Left lung (tissue), 10 donors: ENCODE measurements around the gene U2AF1L4. TPM values are rescaled to one million over a fixed set of nuclear protein-coding genes. Genes with fewer than 3 reads are reported as not detected.

Experiments used
- ATAC-seq: fragments of 200-7000 bp; cut with Tn5 transposase; one replicate; pipeline ENCODE4 v1.9.1; 2020; ENCODE audit warnings: moderate library complexity
- DNase-seq, 4 donors: peaks; one replicate each; pipeline ENCODE4 v3.0.0-alpha.2; 2013 to 2020
- H3K27ac ChIP-seq, 2 donors: fragments of 200-600 bp; sonication (generic) in 1 of 2; one replicate each; pipeline versions ENCODE4 v1.5.0 to v1.8.0; 2020 to 2021
- H3K27me3 ChIP-seq, 2 donors: fragments of 200-600 bp; sonication (generic) in 1 of 2; one replicate each; pipeline versions ENCODE4 v1.5.0 to v1.8.0; 2020 to 2021
- H3K36me3 ChIP-seq, 2 donors: fragments of 200-600 bp; sonication (generic) in 1 of 2; one replicate each; pipeline versions ENCODE4 v1.5.0 to v1.8.0; 2020 to 2021
- H3K4me1 ChIP-seq, 2 donors: fragments of 200-600 bp; one replicate each; pipeline ENCODE4 v1.8.0; 2021
- H3K4me3 ChIP-seq, 2 donors: fragments of 200-600 bp; sonication (generic) in 1 of 2; one replicate each; pipeline versions ENCODE4 v1.5.0 to v1.8.0; 2020 to 2021; ENCODE audit warnings: mild to moderate bottlenecking in 1 of 2
- H3K9me3 ChIP-seq, 2 donors: fragments of 200-600 bp; sonication (generic) in 1 of 2; one replicate each; pipeline versions ENCODE4 v1.5.0 to v1.8.0; 2020 to 2021
- intact Hi-C, 2 donors: fragments of 100-400 bp; cut with DNase I; formaldehyde crosslinking; loops; one replicate each; pipeline versions ENCODE4 v1.11.2 to v1.14.2; 2022
- polyA plus RNA-seq, 6 donors: library from polyadenylated mRNA; unstranded; fragments of 120-200 nt; gene quantifications; one replicate each; pipeline ENCODE4 v1.2.1, GENCODE V29; 2013; ENCODE audit not compliant: insufficient read length in 6 of 6
- total RNA-seq, 2 donors: library from RNA; stranded (reverse); fragmentation: NEBNext Ultra II Directional; extraction: Animal tissue kit (Norgen Biotek cat#: 25700); gene quantifications; one replicate each; pipeline ENCODE4 v1.2.1, GENCODE V29; 2021
- TF ChIP-seq, protein P1 (sequence below), 2 donors: fragments of 200-600 bp; sonication (generic) in 1 of 2; IDR thresholded peaks; one replicate each; pipeline versions ENCODE4 v1.5.0 to v1.8.0; 2021; ENCODE audit warnings: antibody characterized with exemption in 2 of 2
- donor health status: DM: no; HTN: yes; CAD: no.
- donor health status: DM: no; HTN: no; CAD: no.

The U2AF1L4 gene
- total and polyA plus RNA-seq, 8 donors = 15.2 to 20.5 (median 16.5) TPM

DNA sequence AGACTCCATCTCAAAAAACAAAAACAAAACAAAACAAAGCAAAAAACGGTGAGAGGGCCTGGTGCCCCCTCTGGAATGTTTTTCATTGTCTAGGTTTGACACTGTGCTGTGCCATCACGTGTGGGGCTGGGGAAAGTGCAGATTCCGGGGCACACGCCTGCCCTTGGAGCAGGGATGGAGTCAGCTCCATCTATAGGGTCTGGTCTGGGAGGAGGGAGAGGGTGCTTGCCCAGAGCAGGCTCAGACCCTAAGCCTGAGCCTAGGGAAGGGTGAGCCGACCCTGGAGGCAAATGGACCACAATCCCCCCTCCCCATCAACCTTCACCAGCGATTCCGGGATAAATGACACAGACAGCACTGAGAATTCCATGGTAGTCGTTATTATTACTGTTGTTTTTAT, 51.8 kb downstream of the U2AF1L4 start:
- Histone ChIP-seq H3K36me3 (no peaks in the 10 kb centered on the region), H3K4me1 (no peaks in the 10 kb centered on the region), H3K9me3 (no peaks in the 10 kb centered on the region), H3K27ac (no peak overlapping the region), H3K4me3 (no peak overlapping the region), H3K27me3 (peaks cover 0 to 7% of the 10 kb centered on the region in 2 donors)
- intact Hi-C loops = no loop called here
- ATAC-seq (no peak), DNase-seq (no peak)
- TF ChIP-seq, protein P1, sequence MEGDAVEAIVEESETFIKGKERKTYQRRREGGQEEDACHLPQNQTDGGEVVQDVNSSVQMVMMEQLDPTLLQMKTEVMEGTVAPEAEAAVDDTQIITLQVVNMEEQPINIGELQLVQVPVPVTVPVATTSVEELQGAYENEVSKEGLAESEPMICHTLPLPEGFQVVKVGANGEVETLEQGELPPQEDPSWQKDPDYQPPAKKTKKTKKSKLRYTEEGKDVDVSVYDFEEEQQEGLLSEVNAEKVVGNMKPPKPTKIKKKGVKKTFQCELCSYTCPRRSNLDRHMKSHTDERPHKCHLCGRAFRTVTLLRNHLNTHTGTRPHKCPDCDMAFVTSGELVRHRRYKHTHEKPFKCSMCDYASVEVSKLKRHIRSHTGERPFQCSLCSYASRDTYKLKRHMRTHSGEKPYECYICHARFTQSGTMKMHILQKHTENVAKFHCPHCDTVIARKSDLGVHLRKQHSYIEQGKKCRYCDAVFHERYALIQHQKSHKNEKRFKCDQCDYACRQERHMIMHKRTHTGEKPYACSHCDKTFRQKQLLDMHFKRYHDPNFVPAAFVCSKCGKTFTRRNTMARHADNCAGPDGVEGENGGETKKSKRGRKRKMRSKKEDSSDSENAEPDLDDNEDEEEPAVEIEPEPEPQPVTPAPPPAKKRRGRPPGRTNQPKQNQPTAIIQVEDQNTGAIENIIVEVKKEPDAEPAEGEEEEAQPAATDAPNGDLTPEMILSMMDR (IDR thresholded peaks at IDR 0.05) = no peak

Other genes starting within 250 kb of the U2AF1L4 start
- gene DMKN, start 231.8 kb downstream of the U2AF1L4 start, total RNA-seq = 100 to 1,000 TPM; 104 to 136 TPM
- gene DMKN, start 231.8 kb downstream of the U2AF1L4 start, polyA plus RNA-seq = 100 to 1,000 TPM in 5 of 6 donors, 10 to 100 TPM in 1; 92.5 to 140 (median 111) TPM
- gene SBSN, start 217.1 kb downstream of the U2AF1L4 start, total RNA-seq = under 1 TPM in 1 of 2 donors, not detected in 1; 0.20 TPM
- under 1 TPM in 2 of 6 donors, not detected in 4; 0.09 to 0.11 TPM for gene SBSN, start 217.1 kb downstream of the U2AF1L4 start, polyA plus RNA-seq
- gene GAPDHS, start 212.0 kb downstream of the U2AF1L4 start, total RNA-seq = not detected
- gene GAPDHS, start 212.0 kb downstream of the U2AF1L4 start, polyA plus RNA-seq = not detected
- gene TMEM147, start 199.8 kb downstream of the U2AF1L4 start, total RNA-seq = 100 to 1,000 TPM in 1 of 2 donors, 10 to 100 TPM in 1; 98.3 to 112 TPM
- 10 to 100 TPM; 52.7 to 62.3 (median 55.2) TPM for gene TMEM147, start 199.8 kb downstream of the U2AF1L4 start, polyA plus RNA-seq
- gene ATP4A, start 181.8 kb downstream of the U2AF1L4 start, total RNA-seq = not detected
- not detected for gene ATP4A, start 181.8 kb downstream of the U2AF1L4 start, polyA plus RNA-seq
- gene PMIS2, start 159.2 kb downstream of the U2AF1L4 start, total RNA-seq = not detected
- gene PMIS2, start 159.2 kb downstream of the U2AF1L4 start, polyA plus RNA-seq = not detected
- gene HAUS5, start 132.7 kb downstream of the U2AF1L4 start, total RNA-seq = 10 to 100 TPM; 12.1 to 12.7 TPM
- 10 to 100 TPM; 22.5 to 32.7 (median 26.7) TPM for gene HAUS5, start 132.7 kb downstream of the U2AF1L4 start, polyA plus RNA-seq
- 10 to 100 TPM; 57.8 to 64.1 TPM for gene RBM42, start 116.4 kb downstream of the U2AF1L4 start, total RNA-seq
- gene RBM42, start 116.4 kb downstream of the U2AF1L4 start, polyA plus RNA-seq = 10 to 100 TPM; 48.4 to 67.0 (median 61.3) TPM
- 1 to 10 TPM in 1 of 2 donors, under 1 TPM in 1; 0.79 to 1.0 TPM for gene ETV2, start 103.7 kb downstream of the U2AF1L4 start, total RNA-seq
- 1 to 10 TPM; 1.5 to 3.5 (median 2.2) TPM for gene ETV2, start 103.7 kb downstream of the U2AF1L4 start, polyA plus RNA-seq
- 100 to 1,000 TPM; 291 to 295 TPM for gene COX6B1, start 97.1 kb downstream of the U2AF1L4 start, total RNA-seq
- gene COX6B1, start 97.1 kb downstream of the U2AF1L4 start, polyA plus RNA-seq = 100 to 1,000 TPM; 199 to 261 (median 234) TPM
- gene UPK1A, start 78.9 kb downstream of the U2AF1L4 start, total RNA-seq = not detected
- under 1 TPM in 4 of 6 donors, not detected in 2; 0.18 to 0.48 (median 0.30) TPM for gene UPK1A, start 78.9 kb downstream of the U2AF1L4 start, polyA plus RNA-seq
- gene ZBTB32, start 40.9 kb downstream of the U2AF1L4 start, total RNA-seq = under 1 TPM; 0.15 to 0.31 TPM
- under 1 TPM; 0.32 to 0.94 (median 0.50) TPM for gene ZBTB32, start 40.9 kb downstream of the U2AF1L4 start, polyA plus RNA-seq
- gene KMT2B, start 27.4 kb downstream of the U2AF1L4 start, total RNA-seq = 10 to 100 TPM; 29.4 to 39.1 TPM
- gene KMT2B, start 27.4 kb downstream of the U2AF1L4 start, polyA plus RNA-seq = 10 to 100 TPM; 27.9 to 38.0 (median 33.9) TPM
- 10 to 100 TPM; 14.1 to 25.8 TPM for gene IGFLR1, start 3.0 kb downstream of the U2AF1L4 start, total RNA-seq
- gene IGFLR1, start 3.0 kb downstream of the U2AF1L4 start, polyA plus RNA-seq = 1 to 10 TPM; 2.0 to 6.1 (median 5.1) TPM
- 10 to 100 TPM; 59.6 to 90.3 TPM for gene PSENEN, start 233 bp upstream of the U2AF1L4 start, total RNA-seq
- 10 to 100 TPM; 39.6 to 59.7 (median 46.9) TPM for gene PSENEN, start 233 bp upstream of the U2AF1L4 start, polyA plus RNA-seq
- gene LIN37, start 3.2 kb upstream of the U2AF1L4 start, total RNA-seq = 1 to 10 TPM; 6.6 to 9.9 TPM
- 10 to 100 TPM; 11.0 to 14.5 (median 12.7) TPM for gene LIN37, start 3.2 kb upstream of the U2AF1L4 start, polyA plus RNA-seq
- 10 to 100 TPM; 38.3 to 39.7 TPM for gene HSPB6, start 11.6 kb upstream of the U2AF1L4 start, total RNA-seq
- gene HSPB6, start 11.6 kb upstream of the U2AF1L4 start, polyA plus RNA-seq = 10 to 100 TPM; 51.8 to 91.7 (median 71.3) TPM
- 10 to 100 TPM; 21.8 to 22.2 TPM for gene PROSER3, start 12.8 kb upstream of the U2AF1L4 start, total RNA-seq
- gene PROSER3, start 12.8 kb upstream of the U2AF1L4 start, polyA plus RNA-seq = 10 to 100 TPM; 19.0 to 21.4 (median 20.8) TPM
- 10 to 100 TPM; 11.4 to 11.9 TPM for gene ARHGAP33, start 30.1 kb upstream of the U2AF1L4 start, total RNA-seq
- gene ARHGAP33, start 30.1 kb upstream of the U2AF1L4 start, polyA plus RNA-seq = 10 to 100 TPM; 23.7 to 35.6 (median 29.4) TPM
- not detected for gene PRODH2, start 67.4 kb upstream of the U2AF1L4 start, total RNA-seq
- under 1 TPM in 3 of 6 donors, not detected in 3; 0.15 to 0.31 (median 0.16) TPM for gene PRODH2, start 67.4 kb upstream of the U2AF1L4 start, polyA plus RNA-seq
- under 1 TPM in 1 of 2 donors, not detected in 1; 0.08 TPM for gene NPHS1, start 107.1 kb upstream of the U2AF1L4 start, total RNA-seq
- gene NPHS1, start 107.1 kb upstream of the U2AF1L4 start, polyA plus RNA-seq = 1 to 10 TPM in 3 of 6 donors, under 1 TPM in 3; 0.45 to 2.0 (median 1.0) TPM
- under 1 TPM in 1 of 2 donors, not detected in 1; 0.08 TPM for gene KIRREL2, start 111.5 kb upstream of the U2AF1L4 start, total RNA-seq
- gene KIRREL2, start 111.5 kb upstream of the U2AF1L4 start, polyA plus RNA-seq = 1 to 10 TPM in 5 of 6 donors, under 1 TPM in 1; 0.76 to 3.5 (median 2.4) TPM
- 1 to 10 TPM; 3.0 to 8.6 TPM for gene APLP1, start 123.2 kb upstream of the U2AF1L4 start, total RNA-seq
- gene APLP1, start 123.2 kb upstream of the U2AF1L4 start, polyA plus RNA-seq = 10 to 100 TPM in 1 of 6 donors, 1 to 10 TPM in 5; 8.0 to 11.0 (median 9.3) TPM
- gene NFKBID, start 155.1 kb upstream of the U2AF1L4 start, total RNA-seq = 10 to 100 TPM; 11.8 to 19.1 TPM
- gene NFKBID, start 155.1 kb upstream of the U2AF1L4 start, polyA plus RNA-seq = 1 to 10 TPM; 3.7 to 9.5 (median 7.2) TPM
- gene HCST, start 157.1 kb upstream of the U2AF1L4 start, total RNA-seq = 10 to 100 TPM; 24.7 to 26.0 TPM
- gene HCST, start 157.1 kb upstream of the U2AF1L4 start, polyA plus RNA-seq = 1 to 10 TPM; 3.6 to 5.9 (median 4.4) TPM
- 100 to 1,000 TPM; 205 to 407 TPM for gene TYROBP, start 162.9 kb upstream of the U2AF1L4 start, total RNA-seq
- 10 to 100 TPM; 12.3 to 15.7 (median 13.3) TPM for gene TYROBP, start 162.9 kb upstream of the U2AF1L4 start, polyA plus RNA-seq
- gene LRFN3, start 191.0 kb upstream of the U2AF1L4 start, total RNA-seq = 10 to 100 TPM; 12.2 to 14.8 TPM
- 10 to 100 TPM in 3 of 6 donors, 1 to 10 TPM in 3; 8.0 to 13.6 (median 11.1) TPM for gene LRFN3, start 191.0 kb upstream of the U2AF1L4 start, polyA plus RNA-seq
- 10 to 100 TPM; 14.0 to 16.5 TPM for gene SDHAF1, start 249.8 kb upstream of the U2AF1L4 start, total RNA-seq
- gene SDHAF1, start 249.8 kb upstream of the U2AF1L4 start, polyA plus RNA-seq = 10 to 100 TPM in 5 of 6 donors, 1 to 10 TPM in 1; 9.4 to 13.3 (median 10.9) TPM